Glutamatergic neuron (in vitro differentiated cells): ENCODE data around the gene IFT22. TPM values are rescaled to one million over a fixed set of nuclear protein-coding genes. Genes with fewer than 3 reads are reported as not detected.
"Not testable (repeated sequence)": the region's sequence is repeated elsewhere in the genome, so short reads cannot be mapped to it uniquely, and the experiment has no call there.

Source experiments
- DNase-seq: peaks from one replicate; pipeline ENCODE4 v3.0.0; 2022
- H3K27ac Mint-ChIP-seq: one replicate; pipeline ENCODE4 v1.8.0; 2020; ENCODE audit warnings: mild to moderate bottlenecking, mixed read lengths, inconsistent platforms; ENCODE audit not compliant: unreplicated experiment
- H3K27me3 Mint-ChIP-seq: one replicate; pipeline ENCODE4 v1.8.0; 2020; ENCODE audit warnings: mild to moderate bottlenecking, moderate library complexity, mixed read lengths, inconsistent platforms; ENCODE audit not compliant: unreplicated experiment
- H3K36me3 Mint-ChIP-seq: one replicate; pipeline ENCODE4 v1.8.0; 2020; ENCODE audit warnings: mild to moderate bottlenecking, mixed read lengths, inconsistent platforms; ENCODE audit not compliant: unreplicated experiment
- H3K4me1 Mint-ChIP-seq: one replicate; pipeline ENCODE4 v1.8.0; 2020; ENCODE audit warnings: mild to moderate bottlenecking, low read depth, mixed read lengths, inconsistent platforms; ENCODE audit not compliant: unreplicated experiment
- H3K4me3 Mint-ChIP-seq: one replicate; pipeline ENCODE4 v1.8.0; 2020; ENCODE audit warnings: mild to moderate bottlenecking, mixed read lengths, inconsistent platforms; ENCODE audit not compliant: unreplicated experiment
- H3K9me3 Mint-ChIP-seq: one replicate; pipeline ENCODE4 v1.8.0; 2020; ENCODE audit warnings: mild to moderate bottlenecking, moderate library complexity, mixed read lengths, inconsistent platforms; ENCODE audit not compliant: unreplicated experiment
- CTCF ChIP-seq: fragments of 200-600 bp; sonication (generic); IDR thresholded peaks from one replicate; pipeline ENCODE4 v1.5.0; 2021; ENCODE audit not compliant: partially characterized antibody, unreplicated experiment
- total RNA-seq: library from RNA; stranded (reverse); fragmentation: NEBNext Ultra II Directional; extraction: Animal tissue kit (Norgen Biotek cat#: 25700); gene quantifications from one replicate; pipeline ENCODE4 v1.2.1, GENCODE V29; 2021; ENCODE audit not compliant: unreplicated experiment

IFT22 gene
- total RNA-seq, 1 donor from 2014 or later = 20.9 TPM

GRCh38 chr7:101288439-101288838, 33.2 kb downstream of the IFT22 start:
- no peak for TF ChIP-seq CTCF
- H3K27me3 Mint-ChIP-seq = no peaks in the 10 kb centered on the region
- H3K4me1 Mint-ChIP-seq = no peaks in the 10 kb centered on the region
- H3K9me3 Mint-ChIP-seq = peaks cover 2% of the 10 kb centered on the region
- no peak overlapping the region for H3K4me3 Mint-ChIP-seq
- no peak overlapping the region for H3K27ac Mint-ChIP-seq
- DNase-seq = no peak
- no peaks in the 10 kb centered on the region for H3K36me3 Mint-ChIP-seq

- H3K4me3 Mint-ChIP-seq = no peak overlapping the region
- no peaks in the 10 kb centered on the region for H3K27me3 Mint-ChIP-seq
- DNase-seq = no peak
- no peaks in the 10 kb centered on the region for H3K4me1 Mint-ChIP-seq
- no peaks in the 10 kb centered on the region for H3K36me3 Mint-ChIP-seq
- TF ChIP-seq CTCF = no peak
- peaks cover 2% of the 10 kb centered on the region for H3K9me3 Mint-ChIP-seq
- H3K27ac Mint-ChIP-seq = no peak overlapping the region
These were observed 34.6 kb downstream of the IFT22 start for GRCh38 chr7:101287032-101287431.

- not testable (repeated sequence) for H3K9me3 Mint-ChIP-seq, H3K4me3 Mint-ChIP-seq, H3K36me3 Mint-ChIP-seq, H3K27ac Mint-ChIP-seq, H3K4me1 Mint-ChIP-seq, H3K27me3 Mint-ChIP-seq, DNase-seq
These were observed 35.7 kb downstream of the IFT22 start for GRCh38 chr7:101285880-101286279.

GRCh38 chr7:101285171-101285570, 36.4 kb downstream of the IFT22 start:
- Mint-ChIP-seq H3K4me3 (no peak overlapping the region), H3K4me1 (no peaks in the 10 kb centered on the region), H3K27me3 (peaks cover 2% of the 10 kb centered on the region), H3K9me3 (peaks cover 4% of the 10 kb centered on the region), H3K36me3 (no peaks in the 10 kb centered on the region), H3K27ac (no peak overlapping the region)
- DNase-seq = no peak
- no peak for TF ChIP-seq CTCF

GRCh38 chr7:101280912-101281311, 40.7 kb downstream of the IFT22 start:
- H3K27me3 Mint-ChIP-seq = peaks cover 14% of the 10 kb centered on the region
- H3K9me3 Mint-ChIP-seq = not testable (repeated sequence)

GRCh38 chr7:101278461-101279292, 42.9 kb downstream of the IFT22 start:
- Mint-ChIP-seq H3K36me3 (no peaks in the 10 kb centered on the region), H3K4me3 (no peak overlapping the region), H3K9me3 (peaks cover 2% of the 10 kb centered on the region)

More at GRCh38 chr7:101280912-101281311, 40.7 kb downstream of the IFT22 start:
- H3K36me3 Mint-ChIP-seq, H3K4me3 Mint-ChIP-seq, H3K4me1 Mint-ChIP-seq, DNase-seq, H3K27ac Mint-ChIP-seq: not testable (repeated sequence)

More at GRCh38 chr7:101278461-101279292, 42.9 kb downstream of the IFT22 start:
- no peak overlapping the region for H3K27ac Mint-ChIP-seq
- peaks cover 14% of the 10 kb centered on the region for H3K27me3 Mint-ChIP-seq
- no peak for DNase-seq
- TF ChIP-seq CTCF = no peak
- no peaks in the 10 kb centered on the region for H3K4me1 Mint-ChIP-seq
